ENCODE results near the gene KRTAP5-1. TPM values are rescaled to one million over a fixed set of nuclear protein-coding genes. Genes with fewer than 3 reads are reported as not detected.

Gene KRTAP5-1
- polyA plus RNA-seq, 1 donor (not counting 4 experiments of a cell fraction or from before 2014, with no cell fraction given), result not detected

GRCh38 chr11:1556278-1556902 is 28.7 kb downstream of the KRTAP5-1 start:
- Histone ChIP-seq H3K79me2 (ENCODE audit: control insufficient read depth, insufficient read depth, low read length) (no peaks in the 10 kb centered on the region), H3K4me2 (ENCODE audit: control insufficient read depth, extremely low read depth, insufficient read depth, low read depth, low read length) (no peak overlapping the region), H3K36me3 (ENCODE audit: control insufficient read depth in 2 of 2, extremely low read depth in 1 of 2, insufficient read depth in 2 of 2, low read length in 2 of 2) (no peaks in the 10 kb centered on the region), H2AFZ (ENCODE audit: control insufficient read depth, low read length) (no peak overlapping the region), H3K4me3 (ENCODE audit: control insufficient read depth in 2 of 3, extremely low read depth in 1 of 3, insufficient read depth in 2 of 3, low read depth in 1 of 3, low read length in 3 of 3) (no peak overlapping the region), H3K27me3 (ENCODE audit: control insufficient read depth, extremely low read depth, insufficient read depth, low read length) (peaks cover 7% of the 10 kb centered on the region), H3K9me3 (ENCODE audit: control insufficient read depth, low read depth, low read length) (no peaks in the 10 kb centered on the region), H3K27ac (ENCODE audit: control insufficient read depth, insufficient read depth, low read length) (no peak overlapping the region), H3K4me1 (ENCODE audit: control insufficient read depth, extremely low read depth, insufficient read depth, low read length) (peaks cover 11% of the 10 kb centered on the region), H4K20me1 (ENCODE audit: control insufficient read depth, extremely low read depth, insufficient read depth, low read length) (no peaks in the 10 kb centered on the region), H3K9me1 (ENCODE audit: control insufficient read depth, extremely low read depth, insufficient read depth, low read length) (no peaks in the 10 kb centered on the region), H3K9ac (ENCODE audit: control insufficient read depth, extremely low read depth, insufficient read depth, low read length) (no peak overlapping the region)
- TF ChIP-seq CTCF (optimal IDR thresholded peaks at IDR 0.05 in 1 of 3, IDR thresholded peaks at IDR 0.05 in 1 of 3, conservative IDR thresholded peaks at IDR 0.05 in 1 of 3; ENCODE audit: extremely low read depth in 1 of 3, insufficient read depth in 2 of 3, low read length in 3 of 3) (no peak), EZH2 (IDR thresholded peaks at IDR 0.05; ENCODE audit: low read length) (no peak)
- DNase-seq (ENCODE audit: low read depth, low spot score) (no peak), FAIRE-seq (no peak)
- dilution Hi-C loops (cut with MboI; ENCODE audit: extremely low pct_ligation_motif_present, low sequenced_read_pairs), result no loop called here

- Histone ChIP-seq H4K20me1 (ENCODE audit: control insufficient read depth, extremely low read depth, insufficient read depth, low read length) (no peaks in the 10 kb centered on the region), H3K79me2 (ENCODE audit: control insufficient read depth, insufficient read depth, low read length) (no peaks in the 10 kb centered on the region), H2AFZ (ENCODE audit: control insufficient read depth, low read length) (no peak overlapping the region), H3K9me3 (ENCODE audit: control insufficient read depth, low read depth, low read length) (no peaks in the 10 kb centered on the region), H3K36me3 (ENCODE audit: control insufficient read depth in 2 of 2, extremely low read depth in 1 of 2, insufficient read depth in 2 of 2, low read length in 2 of 2) (no peaks in the 10 kb centered on the region), H3K27me3 (ENCODE audit: control insufficient read depth, extremely low read depth, insufficient read depth, low read length) (peaks cover 7% of the 10 kb centered on the region), H3K9ac (ENCODE audit: control insufficient read depth, extremely low read depth, insufficient read depth, low read length) (no peak overlapping the region), H3K27ac (ENCODE audit: control insufficient read depth, insufficient read depth, low read length) (no peak overlapping the region), H3K4me1 (ENCODE audit: control insufficient read depth, extremely low read depth, insufficient read depth, low read length) (peaks cover 11% of the 10 kb centered on the region), H3K4me3 (ENCODE audit: control insufficient read depth in 2 of 3, extremely low read depth in 1 of 3, insufficient read depth in 2 of 3, low read depth in 1 of 3, low read length in 3 of 3) (no peak overlapping the region), H3K9me1 (ENCODE audit: control insufficient read depth, extremely low read depth, insufficient read depth, low read length) (no peaks in the 10 kb centered on the region), H3K4me2 (ENCODE audit: control insufficient read depth, extremely low read depth, insufficient read depth, low read depth, low read length) (no peak overlapping the region)
- TF ChIP-seq CTCF (optimal IDR thresholded peaks at IDR 0.05 in 1 of 3, IDR thresholded peaks at IDR 0.05 in 1 of 3, conservative IDR thresholded peaks at IDR 0.05 in 1 of 3; ENCODE audit: extremely low read depth in 1 of 3, insufficient read depth in 2 of 3, low read length in 3 of 3) (no peak), EZH2 (IDR thresholded peaks at IDR 0.05; ENCODE audit: low read length) (no peak)
- no peak for DNase-seq (ENCODE audit: low read depth, low spot score)
- dilution Hi-C loops (cut with MboI; ENCODE audit: extremely low pct_ligation_motif_present, low sequenced_read_pairs), result no loop called here
- FAIRE-seq, result no peak
Measured at GRCh38 chr11:1555713-1556153, 29.4 kb downstream of the KRTAP5-1 start.
